Measurements from ENCODE around the gene DUSP2.

The DUSP2 gene

GRCh38 chr2:96131152-96131812 is 14.0 kb downstream of the DUSP2 start:
- H3K4me3 ChIP-seq (ENCODE audit: low read depth in 1 of 2, low read length in 2 of 2), result no peak overlapping the region
- no peaks in the 10 kb centered on the region for H3K27me3 ChIP-seq (ENCODE audit: control insufficient read depth in 1 of 2, insufficient read depth in 2 of 2, low read length in 2 of 2)
- H3K9ac ChIP-seq (ENCODE audit: low read depth in 1 of 2, low read length in 2 of 2), result no peak overlapping the region
- no peaks in the 10 kb centered on the region for H3K36me3 ChIP-seq (ENCODE audit: control insufficient read depth in 1 of 2, insufficient read depth in 2 of 2, low read length in 2 of 2)
- no peaks in the 10 kb centered on the region for H3K9me3 ChIP-seq (ENCODE audit: control insufficient read depth in 1 of 2, low read length in 2 of 2)
- peaks cover 0 to 10% of the 10 kb centered on the region in 2 donors for H3K4me1 ChIP-seq (ENCODE audit: control insufficient read depth in 1 of 2, insufficient read depth in 2 of 2, low read length in 2 of 2)
- no peak overlapping the region for H3K27ac ChIP-seq (ENCODE audit: low read depth, low read length)

GRCh38 chr2:96130483-96130882 is 14.8 kb downstream of the DUSP2 start:
- Histone ChIP-seq H3K4me3 (ENCODE audit: low read depth in 1 of 2, low read length in 2 of 2) (no peak overlapping the region), H3K36me3 (ENCODE audit: control insufficient read depth in 1 of 2, insufficient read depth in 2 of 2, low read length in 2 of 2) (no peaks in the 10 kb centered on the region), H3K27ac (ENCODE audit: low read depth, low read length) (no peak overlapping the region), H3K9me3 (ENCODE audit: control insufficient read depth in 1 of 2, low read length in 2 of 2) (no peaks in the 10 kb centered on the region), H3K27me3 (ENCODE audit: control insufficient read depth in 1 of 2, insufficient read depth in 2 of 2, low read length in 2 of 2) (no peaks in the 10 kb centered on the region), H3K4me1 (ENCODE audit: control insufficient read depth in 1 of 2, insufficient read depth in 2 of 2, low read length in 2 of 2) (peaks cover 0 to 10% of the 10 kb centered on the region in 2 donors), H3K9ac (ENCODE audit: low read depth in 1 of 2, low read length in 2 of 2) (no peak overlapping the region)

- H3K4me3 ChIP-seq (ENCODE audit: low read depth in 1 of 2, low read length in 2 of 2), result no peak overlapping the region
- no peaks in the 10 kb centered on the region for H3K27me3 ChIP-seq (ENCODE audit: control insufficient read depth in 1 of 2, insufficient read depth in 2 of 2, low read length in 2 of 2)
- no peaks in the 10 kb centered on the region for H3K9me3 ChIP-seq (ENCODE audit: control insufficient read depth in 1 of 2, low read length in 2 of 2)
- no peak overlapping the region for H3K9ac ChIP-seq (ENCODE audit: low read depth in 1 of 2, low read length in 2 of 2)
- no peaks in the 10 kb centered on the region for H3K36me3 ChIP-seq (ENCODE audit: control insufficient read depth in 1 of 2, insufficient read depth in 2 of 2, low read length in 2 of 2)
- no peak overlapping the region for H3K27ac ChIP-seq (ENCODE audit: low read depth, low read length)
- H3K4me1 ChIP-seq (ENCODE audit: control insufficient read depth in 1 of 2, insufficient read depth in 2 of 2, low read length in 2 of 2), result peaks cover 0 to 10% of the 10 kb centered on the region in 2 donors
Observed at GRCh38 chr2:96129528-96130120, 15.6 kb downstream of the DUSP2 start.

- Histone ChIP-seq H3K4me3 (ENCODE audit: low read depth in 1 of 2, low read length in 2 of 2) (no peak overlapping the region), H3K4me1 (ENCODE audit: control insufficient read depth in 1 of 2, insufficient read depth in 2 of 2, low read length in 2 of 2) (peaks cover 0 to 10% of the 10 kb centered on the region in 2 donors), H3K9me3 (ENCODE audit: control insufficient read depth in 1 of 2, low read length in 2 of 2) (no peaks in the 10 kb centered on the region), H3K27ac (ENCODE audit: low read depth, low read length) (no peak overlapping the region), H3K36me3 (ENCODE audit: control insufficient read depth in 1 of 2, insufficient read depth in 2 of 2, low read length in 2 of 2) (no peaks in the 10 kb centered on the region), H3K27me3 (ENCODE audit: control insufficient read depth in 1 of 2, insufficient read depth in 2 of 2, low read length in 2 of 2) (no peaks in the 10 kb centered on the region), H3K9ac (ENCODE audit: low read depth in 1 of 2, low read length in 2 of 2) (no peak overlapping the region)
Observed at GRCh38 chr2:96128456-96128855, 16.8 kb downstream of the DUSP2 start.

- Histone ChIP-seq H3K4me1 (ENCODE audit: control insufficient read depth in 1 of 2, insufficient read depth in 2 of 2, low read length in 2 of 2) (no peaks in the 10 kb centered on the region), H3K36me3 (ENCODE audit: control insufficient read depth in 1 of 2, insufficient read depth in 2 of 2, low read length in 2 of 2) (no peaks in the 10 kb centered on the region), H3K27me3 (ENCODE audit: control insufficient read depth in 1 of 2, insufficient read depth in 2 of 2, low read length in 2 of 2) (peaks cover under 1 to 11% of the 10 kb centered on the region in 2 donors), H3K27ac (ENCODE audit: low read depth, low read length) (no peak overlapping the region), H3K4me3 (ENCODE audit: low read depth in 1 of 2, low read length in 2 of 2) (no peak overlapping the region), H3K9ac (ENCODE audit: low read depth in 1 of 2, low read length in 2 of 2) (no peak overlapping the region), H3K9me3 (ENCODE audit: control insufficient read depth in 1 of 2, low read length in 2 of 2) (no peaks in the 10 kb centered on the region)
Observed at GRCh38 chr2:96124406-96125265, 20.6 kb downstream of the DUSP2 start.

- H3K36me3 ChIP-seq (ENCODE audit: control insufficient read depth in 1 of 2, insufficient read depth in 2 of 2, low read length in 2 of 2), result no peaks in the 10 kb centered on the region
- no peak overlapping the region for H3K9ac ChIP-seq (ENCODE audit: low read depth in 1 of 2, low read length in 2 of 2)
- peaks cover 7 to 11% of the 10 kb centered on the region in 2 donors for H3K27me3 ChIP-seq (ENCODE audit: control insufficient read depth in 1 of 2, insufficient read depth in 2 of 2, low read length in 2 of 2)
- no peak overlapping the region for H3K27ac ChIP-seq (ENCODE audit: low read depth, low read length)
- H3K4me3 ChIP-seq (ENCODE audit: low read depth in 1 of 2, low read length in 2 of 2), result no peak overlapping the region
- H3K4me1 ChIP-seq (ENCODE audit: control insufficient read depth in 1 of 2, insufficient read depth in 2 of 2, low read length in 2 of 2), result no peaks in the 10 kb centered on the region
- H3K9me3 ChIP-seq (ENCODE audit: control insufficient read depth in 1 of 2, low read length in 2 of 2), result no peaks in the 10 kb centered on the region
Observed at GRCh38 chr2:96123936-96124335, 21.3 kb downstream of the DUSP2 start.

- Histone ChIP-seq H3K27me3 (ENCODE audit: control insufficient read depth in 1 of 2, insufficient read depth in 2 of 2, low read length in 2 of 2) (peaks cover 9 to 11% of the 10 kb centered on the region in 2 donors), H3K36me3 (ENCODE audit: control insufficient read depth in 1 of 2, insufficient read depth in 2 of 2, low read length in 2 of 2) (no peaks in the 10 kb centered on the region)
Observed at GRCh38 chr2:96123290-96123689, 21.9 kb downstream of the DUSP2 start.

GRCh38 chr2:96122391-96122790 is 22.8 kb downstream of the DUSP2 start:
- no peak overlapping the region for H3K4me3 ChIP-seq (ENCODE audit: low read depth in 1 of 2, low read length in 2 of 2)
- H3K9ac ChIP-seq (ENCODE audit: low read depth in 1 of 2, low read length in 2 of 2), result no peak overlapping the region
- H3K4me1 ChIP-seq (ENCODE audit: control insufficient read depth in 1 of 2, insufficient read depth in 2 of 2, low read length in 2 of 2), result peaks cover 2% of the 10 kb centered on the region in 2 donors
- no peaks in the 10 kb centered on the region for H3K9me3 ChIP-seq (ENCODE audit: control insufficient read depth in 1 of 2, low read length in 2 of 2)
- H3K27me3 ChIP-seq (ENCODE audit: control insufficient read depth in 1 of 2, insufficient read depth in 2 of 2, low read length in 2 of 2), result peaks cover 13 to 16% of the 10 kb centered on the region in 2 donors
- no peaks in the 10 kb centered on the region for H3K36me3 ChIP-seq (ENCODE audit: control insufficient read depth in 1 of 2, insufficient read depth in 2 of 2, low read length in 2 of 2)
- no peak overlapping the region for H3K27ac ChIP-seq (ENCODE audit: low read depth, low read length)

More at GRCh38 chr2:96123290-96123689, 21.9 kb downstream of the DUSP2 start:
- no peak overlapping the region for H3K4me3 ChIP-seq (ENCODE audit: low read depth in 1 of 2, low read length in 2 of 2)
- no peaks in the 10 kb centered on the region for H3K4me1 ChIP-seq (ENCODE audit: control insufficient read depth in 1 of 2, insufficient read depth in 2 of 2, low read length in 2 of 2)
- no peak overlapping the region for H3K9ac ChIP-seq (ENCODE audit: low read depth in 1 of 2, low read length in 2 of 2)
- no peaks in the 10 kb centered on the region for H3K9me3 ChIP-seq (ENCODE audit: control insufficient read depth in 1 of 2, low read length in 2 of 2)
- no peak overlapping the region for H3K27ac ChIP-seq (ENCODE audit: low read depth, low read length)

GRCh38 chr2:96121414-96121813 is 23.8 kb downstream of the DUSP2 start:
- Histone ChIP-seq H3K9me3 (ENCODE audit: control insufficient read depth in 1 of 2, low read length in 2 of 2) (no peaks in the 10 kb centered on the region), H3K9ac (ENCODE audit: low read depth in 1 of 2, low read length in 2 of 2) (no peak overlapping the region), H3K4me3 (ENCODE audit: low read depth in 1 of 2, low read length in 2 of 2) (no peak overlapping the region), H3K27me3 (ENCODE audit: control insufficient read depth in 1 of 2, insufficient read depth in 2 of 2, low read length in 2 of 2) (peaks cover 16 to 19% of the 10 kb centered on the region in 2 donors), H3K36me3 (ENCODE audit: control insufficient read depth in 1 of 2, insufficient read depth in 2 of 2, low read length in 2 of 2) (no peaks in the 10 kb centered on the region), H3K27ac (ENCODE audit: low read depth, low read length) (no peak overlapping the region), H3K4me1 (ENCODE audit: control insufficient read depth in 1 of 2, insufficient read depth in 2 of 2, low read length in 2 of 2) (peaks cover 6% of the 10 kb centered on the region in 2 donors)

GRCh38 chr2:96120991-96121390 is 24.2 kb downstream of the DUSP2 start:
- Histone ChIP-seq H3K27ac (ENCODE audit: low read depth, low read length) (no peak overlapping the region), H3K9me3 (ENCODE audit: control insufficient read depth in 1 of 2, low read length in 2 of 2) (no peaks in the 10 kb centered on the region), H3K27me3 (ENCODE audit: control insufficient read depth in 1 of 2, insufficient read depth in 2 of 2, low read length in 2 of 2) (peaks cover 17 to 19% of the 10 kb centered on the region in 2 donors), H3K36me3 (ENCODE audit: control insufficient read depth in 1 of 2, insufficient read depth in 2 of 2, low read length in 2 of 2) (no peaks in the 10 kb centered on the region), H3K4me1 (ENCODE audit: control insufficient read depth in 1 of 2, insufficient read depth in 2 of 2, low read length in 2 of 2) (peaks cover 6% of the 10 kb centered on the region in 2 donors), H3K4me3 (ENCODE audit: low read depth in 1 of 2, low read length in 2 of 2) (no peak overlapping the region), H3K9ac (ENCODE audit: low read depth in 1 of 2, low read length in 2 of 2) (no peak overlapping the region)
